Spleen (tissue), 11 donors: ENCODE measurements around the gene ZNF740. TPM values are rescaled to one million over a fixed set of nuclear protein-coding genes. Genes with fewer than 3 reads are reported as not detected.

Source experiments
- DNase-seq: peaks from one replicate; pipeline ENCODE4 v3.0.0-alpha.2; 2020
- H3K27ac ChIP-seq, 8 donors: fragments of 200-600 bp; sonication (generic) in 7 of 8; 1 replicate in 4 of 8; 2 replicates in 4 of 8; pipeline versions ENCODE4 v1.5.0 to v1.8.0; 2016 to 2021; ENCODE audit warnings: inconsistent platforms in 4 of 8, mild to moderate bottlenecking in 4 of 8, moderate library complexity in 1 of 8
- H3K27me3 ChIP-seq, 7 donors: fragments of 200-600 bp; sonication (generic) in 6 of 7; replicated peaks in 1 of 7; 1 replicate in 4 of 7; 2 replicates in 3 of 7; pipeline versions ENCODE4 v1.5.0 to v1.8.0; 2016 to 2021; ENCODE audit warnings: inconsistent platforms in 3 of 7, mild to moderate bottlenecking in 1 of 7
- H3K36me3 ChIP-seq, 6 donors: fragments of 200-600 bp; sonication (generic) in 5 of 6; 1 replicate in 4 of 6; 2 replicates in 2 of 6; pipeline versions ENCODE4 v1.5.0 to v1.8.0; 2016 to 2021; ENCODE audit warnings: inconsistent platforms in 2 of 6
- H3K4me1 ChIP-seq, 6 donors: fragments of 200-600 bp; sonication (generic) in 5 of 6; 1 replicate in 3 of 6; 2 replicates in 3 of 6; pipeline versions ENCODE4 v1.5.0 to v1.8.0; 2016 to 2021; ENCODE audit warnings: inconsistent platforms in 3 of 6
- H3K4me3 ChIP-seq, 8 donors: fragments of 200-600 bp; sonication (generic) in 7 of 8; 1 replicate in 4 of 8; 2 replicates in 4 of 8; pipeline versions ENCODE4 v1.5.0 to v1.8.0; 2016 to 2021; ENCODE audit warnings: inconsistent platforms in 4 of 8, mild to moderate bottlenecking in 4 of 8, moderate library complexity in 2 of 8
- H3K9me3 ChIP-seq, 8 donors: fragments of 200-600 bp; sonication (generic) in 7 of 8; 1 replicate in 4 of 8; 2 replicates in 4 of 8; pipeline versions ENCODE4 v1.5.0 to v1.8.0; 2016 to 2021; ENCODE audit warnings: inconsistent platforms in 4 of 8
- POLR2A ChIP-seq, 3 donors: fragments of 450-650 bp; IDR thresholded peaks; one replicate each; pipeline ENCODE4 v1.5.1; 2017; ENCODE audit warnings: antibody characterized with exemption in 3 of 3, mild to moderate bottlenecking in 1 of 3
- POLR2AphosphoS5 ChIP-seq, 3 donors: sonication (generic); formaldehyde crosslinking; IDR thresholded peaks; one replicate each; pipeline ENCODE4 v1.5.1; 2017; ENCODE audit warnings: antibody characterized with exemption in 3 of 3
- WGBS, 5 donors: extraction: QIAGEN DNeasy Blood & Tissue Kit in 3 of 5; methylation state at CpG; one replicate each; pipeline versions ENCODE4 v1.1.5 to v1.1.7; 2013 to 2018; 5-methylcytosine and 5-hydroxymethylcytosine counted together
- intact Hi-C: fragments of 100-400 bp; cut with DNase I; formaldehyde crosslinking; loops from one replicate; pipeline ENCODE4 v1.15.0; 2023; ENCODE audit warnings: low total_unique reads
- polyA plus RNA-seq, 3 donors: library from polyadenylated mRNA; stranded (reverse); fragments of 200-250 nt; gene quantifications; one replicate each; pipeline ENCODE4 v1.2.1, GENCODE V29; 2013
- total RNA-seq, 7 donors: library from RNA; depleted of rRNA in 3 of 7; stranded (reverse); fragments of >200 nt in 3 of 7; fragmentation: NEBNext Ultra II Directional in 4 of 7; extraction: Animal tissue kit (Norgen Biotek cat#: 25700) in 4 of 7; gene quantifications; one replicate each; pipeline versions ENCODE4 v1.1.0 to v1.2.1, GENCODE V29; 2016 to 2021
- TF ChIP-seq, protein P1 (sequence below), 11 experiments: fragments of 200-600 bp in 7 of 11; fragments of 450-650 bp in 4 of 11; sonication (generic) in 4 of 11; IDR thresholded peaks in 8 of 11; conservative IDR thresholded peaks in 3 of 11; 1 replicate in 7 of 11; 2 replicates in 4 of 11; pipeline versions ENCODE4 v1.4.0 to v1.8.0; 2016 to 2021; ENCODE audit warnings: antibody characterized with exemption in 11 of 11, inconsistent platforms in 4 of 11, mild to moderate bottlenecking in 1 of 11
- donor health status: healthy with polysubstance abuse.
- donor health status: DM: no; HTN: no; CAD: no; lungs with moderate emphysema.
- donor health status: DM: no; HTN: no; CAD: no.
- donor health status: Bipolar disorder and iron deficiency.
- donor health status: healthy.
- donor health status: DM: no; HTN: no; CAD: no.
- donor health status: DM: yes; HTN: yes; CAD: no.

The ZNF740 gene
- total and polyA plus RNA-seq, 10 donors: 5.6 to 66.1 (median 27.4) TPM

DNA sequence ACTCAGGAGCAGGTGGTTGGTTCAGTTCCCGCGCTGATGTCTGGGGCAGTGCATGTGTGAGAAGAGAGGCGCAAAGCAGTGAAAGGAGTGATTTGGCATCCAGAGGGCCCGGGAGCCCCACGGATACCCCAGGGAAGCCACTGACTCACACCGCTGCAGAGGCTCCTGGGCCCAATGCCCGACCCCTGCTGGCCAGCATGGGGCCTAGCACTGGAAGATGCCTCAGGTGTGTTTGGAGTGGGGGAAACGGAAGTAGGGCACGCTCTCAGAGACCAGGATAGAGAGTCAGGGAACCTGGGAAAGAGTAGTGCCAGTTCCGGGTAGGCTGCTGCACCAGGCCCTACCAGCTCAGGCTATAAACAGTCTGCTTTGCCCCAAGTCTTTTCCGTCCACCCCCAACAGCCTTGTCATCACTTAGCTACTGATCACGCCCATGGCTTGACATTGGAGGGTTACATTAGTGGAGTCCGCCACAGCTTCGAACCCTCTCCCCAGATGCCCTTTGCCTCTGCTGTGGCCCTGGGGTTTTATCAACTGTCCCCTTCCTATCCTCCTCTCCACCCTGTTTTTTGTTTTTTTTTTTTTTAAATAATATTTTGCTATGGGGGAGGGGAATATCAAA lies 9.7 kb downstream of the ZNF740 start:
- Histone ChIP-seq H3K27ac (peak overlapping the region in 3 of 8 donors; percentile 12 to 38 (median 26)), H3K27me3 (no peaks in the 10 kb centered on the region), H3K4me1 (peaks cover 0 to 48% (median 15%) of the 10 kb centered on the region in 6 donors), H3K4me3 (no peak overlapping the region), H3K9me3 (no peaks in the 10 kb centered on the region), H3K36me3 (peaks cover 0 to 98% (median 65%) of the 10 kb centered on the region in 6 donors)
- 64 to 74% (median 70%) methylated on average over 14 of the region's 14 CpGs for WGBS, 5 donors
- TF ChIP-seq POLR2AphosphoS5 (IDR thresholded peaks at IDR 0.05): peak; percentile 56 to 69 (median 68)
- TF ChIP-seq POLR2A (IDR thresholded peaks at IDR 0.05): no peak
- TF ChIP-seq, protein P1, sequence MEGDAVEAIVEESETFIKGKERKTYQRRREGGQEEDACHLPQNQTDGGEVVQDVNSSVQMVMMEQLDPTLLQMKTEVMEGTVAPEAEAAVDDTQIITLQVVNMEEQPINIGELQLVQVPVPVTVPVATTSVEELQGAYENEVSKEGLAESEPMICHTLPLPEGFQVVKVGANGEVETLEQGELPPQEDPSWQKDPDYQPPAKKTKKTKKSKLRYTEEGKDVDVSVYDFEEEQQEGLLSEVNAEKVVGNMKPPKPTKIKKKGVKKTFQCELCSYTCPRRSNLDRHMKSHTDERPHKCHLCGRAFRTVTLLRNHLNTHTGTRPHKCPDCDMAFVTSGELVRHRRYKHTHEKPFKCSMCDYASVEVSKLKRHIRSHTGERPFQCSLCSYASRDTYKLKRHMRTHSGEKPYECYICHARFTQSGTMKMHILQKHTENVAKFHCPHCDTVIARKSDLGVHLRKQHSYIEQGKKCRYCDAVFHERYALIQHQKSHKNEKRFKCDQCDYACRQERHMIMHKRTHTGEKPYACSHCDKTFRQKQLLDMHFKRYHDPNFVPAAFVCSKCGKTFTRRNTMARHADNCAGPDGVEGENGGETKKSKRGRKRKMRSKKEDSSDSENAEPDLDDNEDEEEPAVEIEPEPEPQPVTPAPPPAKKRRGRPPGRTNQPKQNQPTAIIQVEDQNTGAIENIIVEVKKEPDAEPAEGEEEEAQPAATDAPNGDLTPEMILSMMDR (IDR thresholded peaks at IDR 0.05 in 8 of 11, conservative IDR thresholded peaks at IDR 0.05 in 3 of 11): peak; percentile 21 to 73 (median 59)
- intact Hi-C loops: loop anchor here (5.0 kb wide), 1 partner anchor 33 kb away; no protein-coding TSS in a partner anchor
- no peak for DNase-seq

- DNase-seq: no peak
- no peak for TF ChIP-seq POLR2A (IDR thresholded peaks at IDR 0.05)
- peak; percentile 28 to 39 (median 38) for TF ChIP-seq POLR2AphosphoS5 (IDR thresholded peaks at IDR 0.05)
- no peaks in the 10 kb centered on the region for H3K9me3 ChIP-seq
- peak overlapping the region in 1 of 8 donors; percentile 11 for H3K27ac ChIP-seq
- no peak overlapping the region for H3K4me3 ChIP-seq
- 84 to 92% (median 86%) methylated on average over 9 to 11 of the region's 11 CpGs for WGBS, 5 donors
- H3K27me3 ChIP-seq: no peaks in the 10 kb centered on the region
- H3K4me1 ChIP-seq: peaks cover 0 to 43% (median 15%) of the 10 kb centered on the region in 6 donors
- peaks cover 0 to 98% (median 57%) of the 10 kb centered on the region in 6 donors for H3K36me3 ChIP-seq
- intact Hi-C loops: loop anchor here (5.0 kb wide), 1 partner anchor 34 kb away; no protein-coding TSS in a partner anchor
Measured at GRCh38 chr12:53191096-53191884, 10.8 kb downstream of the ZNF740 start.

GRCh38 chr12:53191885-53192530 lies 11.5 kb downstream of the ZNF740 start:
- no peak for TF ChIP-seq POLR2A (IDR thresholded peaks at IDR 0.05)
- TF ChIP-seq POLR2AphosphoS5 (IDR thresholded peaks at IDR 0.05): peak in 2 of 3 donors; percentile 3 to 66
- TF ChIP-seq, protein P1 (IDR thresholded peaks at IDR 0.05 in 8 of 11, conservative IDR thresholded peaks at IDR 0.05 in 3 of 11): no peak
- H3K4me1 ChIP-seq: peaks cover 0 to 47% (median 15%) of the 10 kb centered on the region in 6 donors
- no peak for DNase-seq
- intact Hi-C loops: loop anchor here (5.0 kb wide), 1 partner anchor 35 kb away; no protein-coding TSS in a partner anchor
- 92 to 96% (median 93%) methylated on average over 8 to 14 of the region's 14 CpGs for WGBS, 5 donors
- no peak overlapping the region for H3K4me3 ChIP-seq
- H3K27me3 ChIP-seq: no peaks in the 10 kb centered on the region
- H3K9me3 ChIP-seq: no peaks in the 10 kb centered on the region
- peak overlapping the region in 1 of 8 donors; percentile 11 for H3K27ac ChIP-seq
- peaks cover 0 to 98% (median 55%) of the 10 kb centered on the region in 6 donors for H3K36me3 ChIP-seq

DNA sequence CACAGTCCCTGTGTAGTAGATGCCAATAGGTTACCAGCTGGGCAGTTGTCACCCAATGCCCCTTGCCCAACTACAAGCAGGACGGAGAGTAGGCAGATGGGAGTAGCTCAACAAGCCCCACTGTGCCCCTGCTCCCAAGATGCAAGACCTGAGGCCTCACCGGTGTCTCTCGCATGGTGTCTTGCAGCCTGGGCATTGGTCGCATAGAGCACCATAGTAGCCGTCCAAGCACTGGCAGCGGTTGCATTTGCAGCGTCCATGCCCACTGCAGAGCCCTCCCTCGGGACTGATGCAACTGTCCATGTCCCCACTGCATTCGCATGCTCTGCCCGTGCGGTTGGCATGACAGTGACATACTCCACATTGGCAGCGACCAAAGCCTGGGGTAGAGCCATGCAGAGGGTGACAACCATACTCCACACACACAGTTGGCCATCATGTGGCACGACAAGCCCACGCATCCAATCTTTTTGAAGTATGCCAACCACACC lies 12.1 kb downstream of the ZNF740 start:
- H3K27me3 ChIP-seq: no peaks in the 10 kb centered on the region
- intact Hi-C loops: loop anchor here (5.0 kb wide), 1 partner anchor 35 kb away; no protein-coding TSS in a partner anchor
- 91 to 94% (median 94%) methylated on average over 3 to 14 of the region's 14 CpGs for WGBS, 5 donors
- no peaks in the 10 kb centered on the region for H3K9me3 ChIP-seq
- peak; percentile 44 to 78 (median 59) for TF ChIP-seq POLR2AphosphoS5 (IDR thresholded peaks at IDR 0.05)
- TF ChIP-seq, protein P1 (IDR thresholded peaks at IDR 0.05 in 8 of 11, conservative IDR thresholded peaks at IDR 0.05 in 3 of 11): no peak
- DNase-seq: no peak
- peaks cover 0 to 98% (median 50%) of the 10 kb centered on the region in 6 donors for H3K36me3 ChIP-seq
- no peak overlapping the region for H3K27ac ChIP-seq
- no peak overlapping the region for H3K4me3 ChIP-seq
- H3K4me1 ChIP-seq: peaks cover 1 to 52% (median 21%) of the 10 kb centered on the region in 6 donors
